Type B pancreatic cell (in vitro differentiated cells): Measurements from ENCODE around the gene SYTL4. TPM values are rescaled to one million over a fixed set of nuclear protein-coding genes. Genes with fewer than 3 reads are reported as not detected.

ENCODE experiments used
- DNase-seq: peaks from one replicate; pipeline ENCODE4 v3.0.0; 2021; ENCODE audit warnings: mixed read lengths; ENCODE audit not compliant: unreplicated experiment; ENCODE audit errors: extremely low spot score
- H3K27ac Mint-ChIP-seq: 2 replicates; pipeline ENCODE4 v1.8.0; 2021; ENCODE audit warnings: mild to moderate bottlenecking, mixed read lengths
- H3K27me3 Mint-ChIP-seq: 2 replicates; pipeline ENCODE4 v1.8.0; 2021; ENCODE audit warnings: mixed read lengths
- H3K36me3 Mint-ChIP-seq: 2 replicates; pipeline ENCODE4 v1.8.0; 2021; ENCODE audit warnings: mixed read lengths
- H3K4me1 Mint-ChIP-seq: one replicate; pipeline ENCODE4 v1.8.0; 2021; ENCODE audit warnings: mixed read lengths; ENCODE audit not compliant: unreplicated experiment
- H3K4me3 Mint-ChIP-seq: 2 replicates; pipeline ENCODE4 v1.8.0; 2021; ENCODE audit warnings: mild to moderate bottlenecking, mixed read lengths
- H3K9me3 Mint-ChIP-seq: 2 replicates; pipeline ENCODE4 v1.8.0; 2021; ENCODE audit warnings: mixed read lengths
- total RNA-seq: library from RNA; stranded (reverse); gene quantifications from 2 replicates; pipeline ENCODE4 v1.2.1, GENCODE V29; 2021; ENCODE audit warnings: low replicate concordance
- TF ChIP-seq, protein P1 (sequence below): fragments of 200-600 bp; sonication (generic); conservative IDR thresholded peaks from 2 replicates; pipeline ENCODE4 v1.5.0; 2021; ENCODE audit warnings: antibody characterized with exemption, mild to moderate bottlenecking

Gene SYTL4
- total RNA-seq, 1 donor from 2014 or later = 4.0 TPM

DNA sequence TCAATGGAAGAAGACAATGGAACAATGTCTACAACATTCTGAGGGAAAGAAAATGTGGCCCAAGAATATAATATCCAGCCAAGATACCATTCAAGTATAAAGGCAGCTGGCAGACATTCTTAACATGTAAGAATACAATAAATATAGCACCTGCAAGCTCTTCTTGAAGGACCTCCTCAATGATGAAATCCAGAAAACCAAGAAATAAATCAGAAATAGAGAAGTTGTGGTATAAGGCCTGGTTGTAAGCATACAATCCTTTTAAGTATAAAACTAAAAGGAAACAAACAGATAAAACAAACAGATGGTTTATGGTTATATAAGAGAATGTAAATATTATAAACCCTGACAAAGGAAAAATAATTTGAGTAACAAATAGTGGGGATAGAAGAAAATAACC lies 33.4 kb downstream of the SYTL4 start:
- H3K27me3 Mint-ChIP-seq = no peaks in the 10 kb centered on the region
- TF ChIP-seq, protein P1, sequence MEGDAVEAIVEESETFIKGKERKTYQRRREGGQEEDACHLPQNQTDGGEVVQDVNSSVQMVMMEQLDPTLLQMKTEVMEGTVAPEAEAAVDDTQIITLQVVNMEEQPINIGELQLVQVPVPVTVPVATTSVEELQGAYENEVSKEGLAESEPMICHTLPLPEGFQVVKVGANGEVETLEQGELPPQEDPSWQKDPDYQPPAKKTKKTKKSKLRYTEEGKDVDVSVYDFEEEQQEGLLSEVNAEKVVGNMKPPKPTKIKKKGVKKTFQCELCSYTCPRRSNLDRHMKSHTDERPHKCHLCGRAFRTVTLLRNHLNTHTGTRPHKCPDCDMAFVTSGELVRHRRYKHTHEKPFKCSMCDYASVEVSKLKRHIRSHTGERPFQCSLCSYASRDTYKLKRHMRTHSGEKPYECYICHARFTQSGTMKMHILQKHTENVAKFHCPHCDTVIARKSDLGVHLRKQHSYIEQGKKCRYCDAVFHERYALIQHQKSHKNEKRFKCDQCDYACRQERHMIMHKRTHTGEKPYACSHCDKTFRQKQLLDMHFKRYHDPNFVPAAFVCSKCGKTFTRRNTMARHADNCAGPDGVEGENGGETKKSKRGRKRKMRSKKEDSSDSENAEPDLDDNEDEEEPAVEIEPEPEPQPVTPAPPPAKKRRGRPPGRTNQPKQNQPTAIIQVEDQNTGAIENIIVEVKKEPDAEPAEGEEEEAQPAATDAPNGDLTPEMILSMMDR = no peak
- no peaks in the 10 kb centered on the region for H3K9me3 Mint-ChIP-seq
- no peak for DNase-seq
- H3K27ac Mint-ChIP-seq = no peak overlapping the region
- no peak overlapping the region for H3K4me3 Mint-ChIP-seq
- H3K4me1 Mint-ChIP-seq = no peaks in the 10 kb centered on the region
- H3K36me3 Mint-ChIP-seq = no peaks in the 10 kb centered on the region

DNA sequence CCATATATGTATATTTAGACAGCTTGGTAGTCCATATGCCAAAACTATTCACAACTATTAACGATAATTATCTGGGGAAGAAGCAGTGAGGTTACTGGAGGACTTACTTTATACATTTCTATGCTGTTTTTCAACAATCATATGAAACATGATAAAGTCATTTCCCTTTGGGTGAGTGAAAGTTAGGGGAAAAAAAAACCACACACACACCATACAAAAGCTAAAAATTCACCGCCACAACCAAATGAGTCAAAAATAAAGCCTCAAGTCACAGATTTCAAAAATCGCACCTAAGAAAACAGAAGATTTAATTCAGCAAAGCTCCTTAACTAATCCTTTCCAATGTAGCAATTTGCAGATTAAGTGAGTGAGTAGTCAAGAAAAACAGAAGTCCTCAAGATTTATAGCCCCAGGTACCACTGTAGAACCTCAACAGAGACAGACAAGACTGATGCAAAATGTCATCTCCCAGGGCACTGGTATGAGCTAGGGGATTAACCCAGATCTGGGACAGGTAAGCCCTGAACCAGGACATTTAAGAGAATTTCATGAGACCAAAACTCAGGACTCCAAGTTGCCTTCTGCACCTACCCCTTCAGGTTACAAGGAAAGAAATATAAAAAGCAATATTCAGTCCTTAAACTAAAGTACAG lies 35.1 kb downstream of the SYTL4 start:
- no peak overlapping the region for H3K4me3 Mint-ChIP-seq
- no peak for DNase-seq
- no peaks in the 10 kb centered on the region for H3K36me3 Mint-ChIP-seq
- no peaks in the 10 kb centered on the region for H3K4me1 Mint-ChIP-seq
- H3K9me3 Mint-ChIP-seq = peaks cover 5% of the 10 kb centered on the region
- TF ChIP-seq, protein P1 = no peak
- no peak overlapping the region for H3K27ac Mint-ChIP-seq
- H3K27me3 Mint-ChIP-seq = no peaks in the 10 kb centered on the region

DNA sequence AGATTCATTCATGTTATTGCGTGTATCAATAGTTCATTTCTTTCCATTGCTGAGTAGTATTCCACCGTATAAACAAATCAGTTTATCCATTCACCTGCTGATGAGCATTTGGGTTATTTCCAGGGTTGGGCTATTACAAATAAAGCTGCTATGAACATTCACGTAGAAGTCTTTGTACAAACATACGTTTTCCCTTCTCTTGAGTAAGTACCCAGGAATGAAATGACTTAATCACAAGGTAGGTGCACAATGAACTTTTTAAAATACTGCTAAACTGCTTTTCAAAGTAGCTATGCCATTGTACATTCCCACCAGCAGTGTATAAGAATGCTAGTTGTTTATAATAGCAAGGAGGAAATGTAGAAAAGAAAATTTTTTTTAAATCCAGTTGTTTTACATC lies 35.9 kb downstream of the SYTL4 start:
- Mint-ChIP-seq H3K36me3 (no peaks in the 10 kb centered on the region), H3K9me3 (peaks cover 5% of the 10 kb centered on the region), H3K4me3 (no peak overlapping the region), H3K27ac (peak overlapping the region; percentile 8), H3K27me3 (no peaks in the 10 kb centered on the region), H3K4me1 (no peaks in the 10 kb centered on the region)
- TF ChIP-seq, protein P1 = no peak
- no peak for DNase-seq

DNA sequence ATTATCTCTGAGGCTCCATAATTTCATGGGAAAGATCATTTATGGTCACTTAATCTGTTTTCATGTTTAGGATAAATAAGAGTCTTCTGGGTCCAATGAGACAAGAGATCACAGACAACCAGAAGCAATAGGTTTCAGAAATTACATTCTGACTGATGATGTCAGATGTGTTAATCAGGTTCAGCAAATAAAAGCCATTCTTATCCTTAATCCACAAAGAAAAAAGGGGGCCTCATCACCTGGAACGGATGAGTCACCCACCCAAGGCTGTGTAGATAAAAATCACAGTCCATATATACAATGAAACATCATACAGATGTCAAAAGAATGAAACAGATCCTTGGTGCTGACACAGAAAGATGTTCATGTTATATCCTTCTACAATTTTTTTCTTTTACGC lies 36.6 kb downstream of the SYTL4 start:
- peaks cover 5% of the 10 kb centered on the region for H3K9me3 Mint-ChIP-seq
- H3K4me3 Mint-ChIP-seq = no peak overlapping the region
- H3K27me3 Mint-ChIP-seq = no peaks in the 10 kb centered on the region
- no peaks in the 10 kb centered on the region for H3K4me1 Mint-ChIP-seq
- H3K36me3 Mint-ChIP-seq = no peaks in the 10 kb centered on the region
- peak overlapping the region; percentile 8 for H3K27ac Mint-ChIP-seq
- no peak for DNase-seq
- TF ChIP-seq, protein P1 = no peak

DNA sequence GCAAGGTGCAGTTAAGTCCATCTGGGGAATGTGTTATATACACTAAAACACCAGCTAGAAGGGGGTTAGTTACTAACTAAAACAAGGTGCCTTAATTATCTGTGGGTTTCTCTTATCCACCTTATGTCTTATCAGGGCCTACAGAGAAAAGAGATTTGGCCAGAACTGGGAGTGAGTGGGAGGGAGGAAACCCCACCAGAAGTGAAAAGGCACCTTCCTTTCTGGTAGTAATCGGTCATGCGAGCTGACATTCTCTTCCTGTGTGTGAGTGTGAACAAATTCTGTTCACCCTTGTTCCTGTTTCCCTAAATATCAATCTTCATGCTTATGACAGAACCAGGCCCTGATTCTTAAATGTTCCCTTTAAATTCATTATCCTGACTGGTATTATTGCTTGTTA lies 44.4 kb downstream of the SYTL4 start:
- Mint-ChIP-seq H3K4me1 (no peaks in the 10 kb centered on the region), H3K27ac (no peak overlapping the region), H3K9me3 (no peaks in the 10 kb centered on the region), H3K36me3 (no peaks in the 10 kb centered on the region), H3K4me3 (no peak overlapping the region), H3K27me3 (peaks cover 3% of the 10 kb centered on the region)
- TF ChIP-seq, protein P1 = no peak
- DNase-seq = no peak

DNA sequence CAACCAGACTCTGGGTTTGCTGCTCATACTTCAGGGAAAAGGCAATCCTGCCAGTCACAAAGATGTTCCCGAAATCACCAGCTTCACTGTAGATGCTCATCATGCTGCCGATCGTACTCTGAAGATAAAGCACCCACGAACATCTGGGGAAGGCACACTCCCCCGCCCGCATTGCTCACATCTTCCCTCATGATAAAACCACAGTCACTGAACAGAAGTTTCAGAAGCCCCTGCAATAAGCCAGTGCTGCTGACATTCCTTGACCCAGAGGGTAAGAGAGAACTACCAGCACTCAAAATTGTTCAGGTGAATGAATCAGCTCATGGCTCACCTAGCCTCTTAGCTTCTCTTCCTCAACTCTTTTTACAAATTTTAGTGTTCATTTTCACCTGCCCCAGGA lies 44.8 kb downstream of the SYTL4 start:
- H3K9me3 Mint-ChIP-seq = no peaks in the 10 kb centered on the region
- no peaks in the 10 kb centered on the region for H3K4me1 Mint-ChIP-seq

More for the DNA sequence above, 44.8 kb downstream of the SYTL4 start:
- no peak for DNase-seq
- no peak overlapping the region for H3K4me3 Mint-ChIP-seq
- H3K27me3 Mint-ChIP-seq = peaks cover 3% of the 10 kb centered on the region
- no peak overlapping the region for H3K27ac Mint-ChIP-seq
- TF ChIP-seq, protein P1 = no peak
- no peaks in the 10 kb centered on the region for H3K36me3 Mint-ChIP-seq
